HCT116 (cell line): ENCODE measurements around the gene MROH7.

ENCODE experiments used
- POLR2AphosphoS5 ChIP-seq: IDR thresholded peaks from 2 replicates; pipeline ENCODE4 v1.6.1; 2011; ENCODE audit warnings: mild to moderate bottlenecking, low read depth, low read length, moderate library complexity
- TF ChIP-seq, protein P1 (sequence below), 3 experiments: fragments of 200-600 bp in 1 of 3; sonication (generic) in 1 of 3; IDR thresholded peaks in 2 of 3; conservative IDR thresholded peaks in 1 of 3; 2 replicates each; pipeline ENCODE4 v1.5.1; 2012 to 2017; ENCODE audit warnings: low read depth in 2 of 3, low read length in 2 of 3, antibody characterized with exemption in 1 of 3, borderline replicate concordance in 1 of 3, control low read depth in 1 of 3, mild to moderate bottlenecking in 1 of 3, mixed read lengths in 1 of 3, mixed run types in 1 of 3, moderate library complexity in 1 of 3; ENCODE audit not compliant: insufficient read depth in 1 of 3

DNA sequence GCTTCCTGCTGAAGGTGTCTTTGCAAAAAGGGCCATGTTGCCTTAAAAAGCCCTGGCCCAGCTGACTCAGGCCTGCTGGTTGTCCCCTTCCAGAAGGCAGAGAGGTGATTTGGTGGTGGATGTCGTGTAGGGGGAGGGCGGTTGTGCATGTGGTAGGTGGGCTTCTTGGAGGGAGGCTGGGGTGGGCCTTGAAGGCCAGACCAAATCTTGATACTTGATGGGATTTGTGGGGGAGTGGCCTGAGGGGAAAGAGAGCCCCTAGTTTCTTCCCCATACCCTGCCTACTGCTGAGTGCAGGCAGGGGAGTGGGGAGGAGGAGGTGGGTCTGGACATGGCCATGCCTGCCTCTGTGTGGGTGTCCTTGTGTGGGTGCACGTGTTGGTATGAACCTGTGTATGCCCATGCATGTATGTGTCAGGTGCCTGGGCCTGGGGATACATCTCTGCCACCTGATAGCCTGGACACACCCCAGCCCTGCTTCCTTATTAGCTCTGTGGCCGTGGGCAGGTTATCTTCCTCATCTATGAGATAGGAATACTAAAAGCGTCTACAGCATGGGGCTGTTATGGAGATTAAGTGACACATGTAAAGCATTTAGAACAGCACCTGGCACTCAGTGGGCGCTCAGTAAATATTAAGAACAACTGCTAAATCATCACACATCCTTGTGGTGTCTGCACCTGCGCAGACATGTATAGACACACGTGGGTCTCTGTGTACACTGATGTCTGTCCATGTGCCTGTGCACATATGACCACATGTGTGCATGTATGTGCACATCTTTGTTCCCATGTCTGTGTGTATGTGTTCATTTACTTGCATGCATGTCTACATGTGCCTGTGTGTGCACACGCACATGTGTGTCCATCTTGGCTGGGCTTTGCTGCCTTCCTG, 35.2 kb upstream of the MROH7 start:
- TF ChIP-seq, protein P1, sequence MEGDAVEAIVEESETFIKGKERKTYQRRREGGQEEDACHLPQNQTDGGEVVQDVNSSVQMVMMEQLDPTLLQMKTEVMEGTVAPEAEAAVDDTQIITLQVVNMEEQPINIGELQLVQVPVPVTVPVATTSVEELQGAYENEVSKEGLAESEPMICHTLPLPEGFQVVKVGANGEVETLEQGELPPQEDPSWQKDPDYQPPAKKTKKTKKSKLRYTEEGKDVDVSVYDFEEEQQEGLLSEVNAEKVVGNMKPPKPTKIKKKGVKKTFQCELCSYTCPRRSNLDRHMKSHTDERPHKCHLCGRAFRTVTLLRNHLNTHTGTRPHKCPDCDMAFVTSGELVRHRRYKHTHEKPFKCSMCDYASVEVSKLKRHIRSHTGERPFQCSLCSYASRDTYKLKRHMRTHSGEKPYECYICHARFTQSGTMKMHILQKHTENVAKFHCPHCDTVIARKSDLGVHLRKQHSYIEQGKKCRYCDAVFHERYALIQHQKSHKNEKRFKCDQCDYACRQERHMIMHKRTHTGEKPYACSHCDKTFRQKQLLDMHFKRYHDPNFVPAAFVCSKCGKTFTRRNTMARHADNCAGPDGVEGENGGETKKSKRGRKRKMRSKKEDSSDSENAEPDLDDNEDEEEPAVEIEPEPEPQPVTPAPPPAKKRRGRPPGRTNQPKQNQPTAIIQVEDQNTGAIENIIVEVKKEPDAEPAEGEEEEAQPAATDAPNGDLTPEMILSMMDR (IDR thresholded peaks at IDR 0.05 in 2 of 3, conservative IDR thresholded peaks at IDR 0.05 in 1 of 3; ENCODE audit: borderline replicate concordance in 1 of 3, insufficient read depth in 1 of 3, low read depth in 2 of 3, low read length in 2 of 3), result no peak
- no peak for TF ChIP-seq POLR2AphosphoS5
